LNCAP (cell line): ENCODE data around the gene PPP2R3A.

ENCODE experiments used
- TF ChIP-seq, protein P1 (sequence below): fragments of 450-650 bp; IDR thresholded peaks from 2 replicates; pipeline ENCODE4 v1.5.1; 2017; ENCODE audit warnings: mild to moderate bottlenecking

PPP2R3A gene, protein sequence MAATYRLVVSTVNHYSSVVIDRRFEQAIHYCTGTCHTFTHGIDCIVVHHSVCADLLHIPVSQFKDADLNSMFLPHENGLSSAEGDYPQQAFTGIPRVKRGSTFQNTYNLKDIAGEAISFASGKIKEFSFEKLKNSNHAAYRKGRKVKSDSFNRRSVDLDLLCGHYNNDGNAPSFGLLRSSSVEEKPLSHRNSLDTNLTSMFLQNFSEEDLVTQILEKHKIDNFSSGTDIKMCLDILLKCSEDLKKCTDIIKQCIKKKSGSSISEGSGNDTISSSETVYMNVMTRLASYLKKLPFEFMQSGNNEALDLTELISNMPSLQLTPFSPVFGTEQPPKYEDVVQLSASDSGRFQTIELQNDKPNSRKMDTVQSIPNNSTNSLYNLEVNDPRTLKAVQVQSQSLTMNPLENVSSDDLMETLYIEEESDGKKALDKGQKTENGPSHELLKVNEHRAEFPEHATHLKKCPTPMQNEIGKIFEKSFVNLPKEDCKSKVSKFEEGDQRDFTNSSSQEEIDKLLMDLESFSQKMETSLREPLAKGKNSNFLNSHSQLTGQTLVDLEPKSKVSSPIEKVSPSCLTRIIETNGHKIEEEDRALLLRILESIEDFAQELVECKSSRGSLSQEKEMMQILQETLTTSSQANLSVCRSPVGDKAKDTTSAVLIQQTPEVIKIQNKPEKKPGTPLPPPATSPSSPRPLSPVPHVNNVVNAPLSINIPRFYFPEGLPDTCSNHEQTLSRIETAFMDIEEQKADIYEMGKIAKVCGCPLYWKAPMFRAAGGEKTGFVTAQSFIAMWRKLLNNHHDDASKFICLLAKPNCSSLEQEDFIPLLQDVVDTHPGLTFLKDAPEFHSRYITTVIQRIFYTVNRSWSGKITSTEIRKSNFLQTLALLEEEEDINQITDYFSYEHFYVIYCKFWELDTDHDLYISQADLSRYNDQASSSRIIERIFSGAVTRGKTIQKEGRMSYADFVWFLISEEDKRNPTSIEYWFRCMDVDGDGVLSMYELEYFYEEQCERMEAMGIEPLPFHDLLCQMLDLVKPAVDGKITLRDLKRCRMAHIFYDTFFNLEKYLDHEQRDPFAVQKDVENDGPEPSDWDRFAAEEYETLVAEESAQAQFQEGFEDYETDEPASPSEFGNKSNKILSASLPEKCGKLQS (N-terminal part only)

DNA sequence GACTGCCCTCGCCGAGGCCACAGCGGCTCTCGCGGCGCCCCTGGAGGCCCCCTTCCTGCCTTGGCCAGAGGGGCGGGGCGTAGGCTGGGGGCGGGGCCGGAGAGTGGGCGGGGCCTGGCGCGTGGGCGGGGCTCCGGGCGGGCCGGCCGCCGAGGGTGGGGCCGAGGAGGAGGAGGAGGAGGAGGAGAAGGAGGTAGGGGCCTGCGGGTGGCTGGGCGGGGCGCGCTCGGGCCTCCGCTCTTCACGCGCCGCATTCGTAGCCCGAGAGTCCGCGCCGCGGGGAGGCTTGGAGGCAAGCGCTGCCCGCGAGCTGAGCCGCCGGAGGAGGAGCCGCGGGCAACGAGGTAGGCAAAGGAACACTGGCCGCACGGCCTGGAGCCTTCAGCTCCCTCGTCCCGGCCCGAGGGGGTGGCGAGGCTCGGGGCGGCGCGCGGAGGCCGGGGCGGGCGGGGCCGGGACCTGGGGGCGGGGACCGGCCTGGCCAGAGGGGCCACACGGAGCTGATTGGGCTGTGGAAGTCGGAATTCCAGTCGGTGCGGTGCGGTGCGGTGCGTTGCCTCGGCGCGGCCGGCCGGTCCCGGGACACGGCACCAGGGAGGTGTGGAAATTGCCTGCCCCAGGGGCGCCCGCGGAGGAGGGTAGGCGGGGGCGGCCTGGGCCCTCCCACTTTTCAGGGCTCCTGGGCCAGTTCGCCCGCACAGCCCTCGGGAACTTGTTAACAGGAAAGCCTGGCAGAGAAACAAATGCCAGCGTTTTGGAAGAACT, at the start of gene PPP2R3A:
Gene PPP2R3A (plus strand): TSS at position 223 of the 765 bp plus-strand sequence. CDS start 35,771 bp downstream, outside the sequence.
- TF ChIP-seq, protein P1, sequence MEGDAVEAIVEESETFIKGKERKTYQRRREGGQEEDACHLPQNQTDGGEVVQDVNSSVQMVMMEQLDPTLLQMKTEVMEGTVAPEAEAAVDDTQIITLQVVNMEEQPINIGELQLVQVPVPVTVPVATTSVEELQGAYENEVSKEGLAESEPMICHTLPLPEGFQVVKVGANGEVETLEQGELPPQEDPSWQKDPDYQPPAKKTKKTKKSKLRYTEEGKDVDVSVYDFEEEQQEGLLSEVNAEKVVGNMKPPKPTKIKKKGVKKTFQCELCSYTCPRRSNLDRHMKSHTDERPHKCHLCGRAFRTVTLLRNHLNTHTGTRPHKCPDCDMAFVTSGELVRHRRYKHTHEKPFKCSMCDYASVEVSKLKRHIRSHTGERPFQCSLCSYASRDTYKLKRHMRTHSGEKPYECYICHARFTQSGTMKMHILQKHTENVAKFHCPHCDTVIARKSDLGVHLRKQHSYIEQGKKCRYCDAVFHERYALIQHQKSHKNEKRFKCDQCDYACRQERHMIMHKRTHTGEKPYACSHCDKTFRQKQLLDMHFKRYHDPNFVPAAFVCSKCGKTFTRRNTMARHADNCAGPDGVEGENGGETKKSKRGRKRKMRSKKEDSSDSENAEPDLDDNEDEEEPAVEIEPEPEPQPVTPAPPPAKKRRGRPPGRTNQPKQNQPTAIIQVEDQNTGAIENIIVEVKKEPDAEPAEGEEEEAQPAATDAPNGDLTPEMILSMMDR, result no peak

DNA sequence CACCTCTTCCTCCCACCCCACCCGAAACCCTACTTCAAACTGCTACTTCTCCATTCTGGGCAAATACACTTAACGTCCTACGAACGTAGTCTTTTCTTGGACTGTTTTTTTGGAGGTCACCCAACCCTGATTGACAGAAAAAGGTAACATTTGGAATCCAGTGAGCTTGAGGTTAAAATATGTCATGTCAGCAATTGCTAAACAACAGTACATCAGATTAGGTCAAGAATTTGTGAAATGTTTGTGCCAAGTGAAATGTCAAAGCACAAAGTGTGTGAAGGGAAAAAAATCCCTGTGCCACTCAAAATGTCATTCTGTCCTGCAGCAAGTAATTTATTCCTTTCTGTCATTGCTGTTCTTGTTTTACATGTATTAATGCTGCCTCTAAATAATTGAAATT, 49.2 kb upstream of the PPP2R3A start:
- TF ChIP-seq, protein P1, result no peak

DNA sequence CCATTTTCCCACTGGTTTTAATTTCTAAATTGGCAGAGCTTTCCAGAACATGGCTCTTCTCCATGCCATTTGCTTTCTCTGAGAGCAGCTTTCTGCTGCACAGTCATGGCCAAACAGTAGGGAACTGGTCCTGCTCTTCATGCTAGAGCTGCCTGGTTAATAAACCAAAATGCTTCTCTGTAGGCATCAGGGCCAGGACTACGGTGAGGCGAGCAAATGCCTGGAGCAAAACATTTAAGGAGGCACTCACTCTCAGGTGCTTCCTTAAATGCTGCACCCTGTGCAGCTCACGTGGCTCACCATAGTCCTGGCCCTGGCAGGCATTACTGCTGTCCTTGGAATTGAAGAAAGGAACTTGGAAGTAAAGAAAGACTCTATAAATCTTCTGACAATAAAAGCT, 48.5 kb upstream of the PPP2R3A start:
- TF ChIP-seq, protein P1, result no peak

DNA sequence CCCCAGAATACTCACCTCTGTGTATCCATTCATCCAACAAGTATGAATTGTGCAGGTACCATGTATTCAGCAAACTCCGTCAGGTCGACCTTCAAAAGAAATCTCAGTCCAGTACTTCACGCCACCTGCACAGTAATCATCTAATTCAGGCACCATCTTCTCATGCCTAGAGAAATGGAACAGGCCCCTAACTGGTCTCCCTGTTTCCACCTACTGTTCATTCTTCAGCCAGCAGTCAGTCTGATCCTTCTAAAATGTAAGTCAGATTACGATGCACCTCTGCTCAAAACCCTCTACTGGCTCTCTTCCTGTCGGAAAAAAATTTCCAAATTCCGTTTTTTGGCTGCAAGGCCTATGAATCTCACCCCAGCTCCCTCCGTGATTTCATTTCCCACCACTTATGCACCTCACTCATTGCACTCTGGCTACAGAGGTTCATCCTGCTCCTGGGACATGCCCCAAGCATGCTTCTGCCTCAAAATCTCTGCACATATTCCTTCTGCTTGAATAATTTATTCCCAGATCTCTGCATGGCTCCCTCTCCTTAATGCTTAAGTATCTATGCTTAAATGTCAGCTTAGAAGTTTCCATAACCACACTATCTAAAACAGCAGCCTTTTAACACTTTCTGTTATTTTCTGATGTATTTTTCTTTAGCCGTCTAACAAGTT, 47.5 kb upstream of the PPP2R3A start:
- TF ChIP-seq, protein P1, result no peak

DNA sequence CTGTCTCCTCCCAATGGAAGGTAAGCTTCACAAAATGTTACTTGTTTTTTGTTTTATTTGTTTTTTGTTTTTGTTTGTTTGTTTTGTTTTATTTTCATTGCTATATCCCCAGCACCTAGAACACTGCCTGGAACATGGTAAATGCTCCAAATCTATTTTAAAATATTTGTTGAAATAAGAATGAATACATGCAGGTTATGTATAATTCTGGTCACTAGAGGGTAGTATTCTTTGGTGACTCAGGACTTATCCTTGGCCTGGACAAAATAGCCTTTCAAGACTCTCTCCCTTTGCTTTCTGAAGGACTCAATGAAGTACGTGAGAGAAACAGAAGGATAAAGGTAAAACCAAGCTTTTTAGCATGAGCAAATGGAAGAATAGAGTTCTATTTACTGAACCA, 46.9 kb upstream of the PPP2R3A start:
- TF ChIP-seq, protein P1, result peak; percentile 64

DNA sequence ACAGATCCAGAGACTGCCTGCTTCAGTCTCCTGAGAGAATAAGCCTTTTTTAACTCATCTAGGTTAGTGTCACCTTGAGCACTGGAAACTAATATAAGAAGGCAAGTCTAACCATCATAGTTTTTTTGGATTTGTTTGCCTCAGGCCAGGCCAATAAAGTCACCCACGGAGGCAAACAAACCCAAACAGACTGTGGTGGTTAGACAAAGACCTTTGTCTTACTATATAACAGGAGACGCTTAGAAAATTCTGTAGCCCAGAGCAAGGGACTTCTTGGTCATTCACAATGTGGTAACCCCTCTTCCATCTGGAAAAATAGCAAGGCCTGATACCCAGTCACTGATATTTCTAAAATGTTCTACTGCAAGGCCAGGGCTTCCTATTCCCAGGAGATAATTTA, 45.3 kb upstream of the PPP2R3A start:
- TF ChIP-seq, protein P1, result no peak
